HEK293 (cell line): ENCODE measurements around the gene KPNA1.

Experiments
- CTCF ChIA-PET: fragments of 350-600 bp; formaldehyde crosslinking; extraction: SDS; loops from one replicate; lab custom pipeline; 2021; ENCODE audit warnings: antibody characterized with exemption; lab: Yijun Ruan, JAX
- POLR2A ChIA-PET: fragments of 300-600 bp; formaldehyde crosslinking; extraction: SDS; loops from one replicate; lab custom pipeline; 2020; ENCODE audit warnings: antibody characterized with exemption, inconsistent platforms; lab: Yijun Ruan, JAX
- H3K27ac ChIP-seq: fragments of 200-500 bp; sonication (Bioruptor generic); 2 replicates; pipeline ENCODE4 v1.5.1; 2014; ENCODE audit warnings: low read depth, low read length, control low read depth, inconsistent platforms; ENCODE audit errors: extremely low read depth
- H3K36me3 ChIP-seq, 2 experiments: fragments of 200-500 bp in 1 of 2; sonication (Bioruptor generic) in 1 of 2; 1 replicate in 1 of 2; 2 replicates in 1 of 2; pipeline ENCODE4 v1.5.1; 2014 to 2017; ENCODE audit warnings: inconsistent platforms in 2 of 2, low read length in 2 of 2; ENCODE audit not compliant: control insufficient read depth in 2 of 2, insufficient read depth in 1 of 2
- H3K4me1 ChIP-seq: fragments of 200-500 bp; sonication (Bioruptor generic); 2 replicates; pipeline ENCODE4 v1.5.1; 2014; ENCODE audit warnings: mild to moderate bottlenecking, low read length, inconsistent platforms; ENCODE audit not compliant: control insufficient read depth, insufficient read depth
- H3K4me3 ChIP-seq: 2 replicates; pipeline ENCODE4 v1.5.1; 2011; ENCODE audit warnings: low read depth, mild to moderate bottlenecking, control low read depth, low read length, moderate library complexity
- H3K9me3 ChIP-seq: fragments of 200-500 bp; sonication (Bioruptor generic); 2 replicates; pipeline ENCODE4 v1.5.1; 2014; ENCODE audit warnings: low read depth, low read length, inconsistent platforms; ENCODE audit not compliant: control insufficient read depth, insufficient read depth
- CTCF ChIP-seq: fragments of 450-650 bp; formaldehyde crosslinking; IDR thresholded peaks from 2 replicates; pipeline ENCODE4 v1.5.1; 2016; ENCODE audit warnings: missing biosample characterization, missing genetic modification characterization
- EGR2 ChIP-seq: fragments of 450-650 bp; formaldehyde crosslinking; IDR thresholded peaks from 2 replicates; pipeline ENCODE4 v1.5.1; 2016; ENCODE audit warnings: low read depth, missing biosample characterization, missing genetic modification characterization
- GFI1B ChIP-seq: fragments of 450-650 bp; formaldehyde crosslinking; IDR thresholded peaks from 2 replicates; pipeline ENCODE4 v1.5.1; 2016; ENCODE audit warnings: missing biosample characterization, missing genetic modification characterization
- GLIS1 ChIP-seq: fragments of 450-650 bp; formaldehyde crosslinking; IDR thresholded peaks from 2 replicates; pipeline ENCODE4 v1.5.1; 2016; ENCODE audit warnings: missing biosample characterization, missing genetic modification characterization
- TSHZ1 ChIP-seq: fragments of 450-650 bp; formaldehyde crosslinking; IDR thresholded peaks from 2 replicates; pipeline ENCODE4 v1.5.1; 2016; ENCODE audit warnings: missing biosample characterization, missing genetic modification characterization, borderline replicate concordance
- ZBTB7A ChIP-seq: fragments of 450-650 bp; formaldehyde crosslinking; IDR thresholded peaks from 2 replicates; pipeline ENCODE4 v1.5.1; 2016; ENCODE audit warnings: low read depth, missing biosample characterization, missing genetic modification characterization
- ZNF10 ChIP-seq: fragments of 450-650 bp; formaldehyde crosslinking; IDR thresholded peaks from 2 replicates; pipeline ENCODE4 v1.5.1; 2017; ENCODE audit warnings: missing biosample characterization, missing genetic modification characterization
- ZNF112 ChIP-seq: fragments of 450-650 bp; formaldehyde crosslinking; IDR thresholded peaks from 2 replicates; pipeline ENCODE4 v1.5.0; 2017; ENCODE audit warnings: missing biosample characterization, missing genetic modification characterization
- ZNF248 ChIP-seq: fragments of 450-650 bp; formaldehyde crosslinking; IDR thresholded peaks from 2 replicates; pipeline ENCODE4 v1.5.1; 2017; ENCODE audit warnings: missing biosample characterization, missing genetic modification characterization
- ZNF280D ChIP-seq: fragments of 450-650 bp; formaldehyde crosslinking; IDR thresholded peaks from 2 replicates; pipeline ENCODE4 v1.5.1; 2016; ENCODE audit warnings: missing biosample characterization, missing genetic modification characterization
- ZNF302 ChIP-seq: fragments of 450-650 bp; formaldehyde crosslinking; IDR thresholded peaks from 2 replicates; pipeline ENCODE4 v1.5.1; 2016; ENCODE audit warnings: missing biosample characterization, missing genetic modification characterization, low read depth
- ZNF335 ChIP-seq: fragments of 450-650 bp; formaldehyde crosslinking; conservative IDR thresholded peaks from 2 replicates; pipeline ENCODE4 v1.5.1; 2016; ENCODE audit warnings: missing biosample characterization, missing genetic modification characterization
- ZNF621 ChIP-seq: fragments of 450-650 bp; formaldehyde crosslinking; IDR thresholded peaks from 2 replicates; pipeline ENCODE4 v1.5.1; 2017; ENCODE audit warnings: missing biosample characterization, missing genetic modification characterization
- ZNF645 ChIP-seq: fragments of 450-650 bp; formaldehyde crosslinking; IDR thresholded peaks from 2 replicates; pipeline ENCODE4; 2016; ENCODE audit warnings: missing biosample characterization, missing genetic modification characterization
- ZNF747 ChIP-seq: fragments of 450-650 bp; formaldehyde crosslinking; IDR thresholded peaks from 2 replicates; pipeline ENCODE4 v1.5.1; 2016; ENCODE audit warnings: missing biosample characterization, missing genetic modification characterization
- ZSCAN5A ChIP-seq: fragments of 450-650 bp; formaldehyde crosslinking; IDR thresholded peaks from 2 replicates; pipeline ENCODE4 v1.5.1; 2016; ENCODE audit warnings: missing biosample characterization, missing genetic modification characterization
- ZXDB ChIP-seq: fragments of 450-650 bp; formaldehyde crosslinking; IDR thresholded peaks from 2 replicates; pipeline ENCODE4 v1.5.1; 2016; ENCODE audit warnings: missing biosample characterization, missing genetic modification characterization

Gene KPNA1

GRCh38 chr3:122508135-122508914 lies 6.4 kb downstream of the KPNA1 start (continued):
- TF ChIP-seq ZNF645 (tag by site-specific recombination) (no peak), GFI1B (tag by site-specific recombination) (no peak), ZNF10 (no peak), ZNF747 (tag by site-specific recombination) (no peak), ZSCAN5A (tag by site-specific recombination) (no peak)
- TF ChIP-seq, all 188 proteins: peak for 0

GRCh38 chr3:122506450-122506849 lies 8.3 kb downstream of the KPNA1 start:
- H3K4me1 ChIP-seq = no peaks in the 10 kb centered on the region; the same call in 1 of the 2 replicates
- no peaks in the 10 kb centered on the region for H3K36me3 ChIP-seq
- ChIA-PET POLR2A (no interaction called here), CTCF (interaction anchor here (0.7 kb wide), 1 partner anchor 27 kb away, joined by 4 read pairs; no protein-coding TSS in a partner anchor)
- TF ChIP-seq ZNF248 = no peak
- no peak for TF ChIP-seq TSHZ1 (tag by site-specific recombination)
- TF ChIP-seq ZNF621 (tag by site-specific recombination) = no peak
- TF ChIP-seq CTCF (tag by site-specific recombination) = no peak
- TF ChIP-seq ZNF335 (tag by site-specific recombination) = no peak
- no peak for TF ChIP-seq EGR2 (tag by site-specific recombination)
- no peak for TF ChIP-seq ZXDB (tag by site-specific recombination)
- no peak for TF ChIP-seq ZBTB7A
- TF ChIP-seq ZNF280D = no peak
- no peak for TF ChIP-seq GLIS1
- no peak for TF ChIP-seq ZNF112 (tag by site-specific recombination)
- no peak for TF ChIP-seq ZNF302
- H3K27ac ChIP-seq = no peak overlapping the region
- no peak overlapping the region for H3K4me3 ChIP-seq
- H3K9me3 ChIP-seq = no peaks in the 10 kb centered on the region
